WTC11 (cell line): ENCODE data around the gene RGS9.

Experiments
- CTCF ChIP-seq: fragments of 200-600 bp; IDR thresholded peaks from 2 replicates; pipeline ENCODE4 v1.8.0; 2022; ENCODE audit warnings: antibody characterized with exemption
- ERG ChIP-seq: fragments of 250-450 bp; sonication (Bioruptor Pico); IDR thresholded peaks from 2 replicates; pipeline ENCODE4 v1.8.0; 2021; ENCODE audit warnings: mild to moderate bottlenecking
- FOXP1 ChIP-seq: sonication (generic); formaldehyde crosslinking; IDR thresholded peaks from 2 replicates; pipeline ENCODE4 v1.8.0; 2022; ENCODE audit warnings: missing genetic modification reagents, mild to moderate bottlenecking, moderate library complexity, borderline replicate concordance
- IRF2 ChIP-seq: sonication (generic); formaldehyde crosslinking; IDR thresholded peaks from 2 replicates; pipeline ENCODE4 v1.8.0; 2022; ENCODE audit warnings: low read depth, missing genetic modification reagents, borderline replicate concordance
- JUN ChIP-seq: sonication (generic); formaldehyde crosslinking; IDR thresholded peaks from 2 replicates; pipeline ENCODE4 v1.8.0; 2023; ENCODE audit warnings: mild to moderate bottlenecking, missing genetic modification reagents
- SMAD3 ChIP-seq: sonication (generic); formaldehyde crosslinking; IDR thresholded peaks from 2 replicates; pipeline ENCODE4 v1.8.0; 2022; ENCODE audit warnings: missing genetic modification reagents, mild to moderate bottlenecking, borderline replicate concordance
- SP1 ChIP-seq: sonication (generic); formaldehyde crosslinking; conservative IDR thresholded peaks from 2 replicates; pipeline ENCODE4 v1.8.1; 2022; ENCODE audit warnings: missing genetic modification reagents
- TEAD4 ChIP-seq: sonication (generic); formaldehyde crosslinking; IDR thresholded peaks from 2 replicates; pipeline ENCODE4 v1.8.0; 2022; ENCODE audit warnings: mild to moderate bottlenecking, missing genetic modification reagents
- USF2 ChIP-seq: sonication (generic); formaldehyde crosslinking; IDR thresholded peaks from 2 replicates; pipeline ENCODE4 v1.8.1; 2023; ENCODE audit warnings: mild to moderate bottlenecking, missing genetic modification reagents, moderate library complexity
- TF ChIP-seq, protein P1 (sequence below): sonication (generic); formaldehyde crosslinking; IDR thresholded peaks from 2 replicates; pipeline ENCODE4 v1.8.0; 2022; ENCODE audit warnings: mild to moderate bottlenecking, missing genetic modification reagents
- TF ChIP-seq, protein P2 (sequence below): sonication (generic); formaldehyde crosslinking; IDR thresholded peaks from 2 replicates; pipeline ENCODE4 v1.8.1; 2023; ENCODE audit warnings: mild to moderate bottlenecking, missing genetic modification reagents
- TF ChIP-seq, protein P3 (sequence below): sonication (generic); formaldehyde crosslinking; IDR thresholded peaks from 2 replicates; pipeline ENCODE4 v1.8.0; 2022; ENCODE audit warnings: mild to moderate bottlenecking, missing genetic modification reagents
- TF ChIP-seq, protein P4 (sequence below): sonication (generic); formaldehyde crosslinking; IDR thresholded peaks from 2 replicates; pipeline ENCODE4 v1.8.1; 2023; ENCODE audit warnings: mild to moderate bottlenecking, missing genetic modification reagents, moderate library complexity
- TF ChIP-seq, protein P5 (sequence below): sonication (generic); formaldehyde crosslinking; IDR thresholded peaks from 2 replicates; pipeline ENCODE4 v1.8.1; 2022; ENCODE audit warnings: low read depth, mild to moderate bottlenecking, moderate library complexity, missing genetic modification reagents, borderline replicate concordance

DNA sequence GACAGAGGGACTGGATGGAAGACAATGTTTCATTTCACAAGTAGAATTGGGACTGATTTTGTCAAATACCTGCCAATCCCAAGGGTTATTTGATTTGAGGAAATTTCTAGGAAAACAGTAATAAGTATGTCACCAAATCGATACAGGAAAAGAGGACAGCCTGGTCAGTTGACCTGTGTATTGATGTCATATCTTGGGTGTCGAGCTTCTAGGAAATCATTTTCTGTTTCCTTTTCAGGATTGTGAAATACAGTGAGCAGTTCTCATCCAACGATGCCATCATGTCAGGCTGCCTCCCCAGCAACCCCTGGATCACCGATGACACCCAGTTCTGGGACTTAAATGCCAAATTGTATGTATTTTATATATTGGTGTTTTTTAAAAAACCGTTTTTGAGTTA lies 56.1 kb downstream of the RGS9 start:
- TF ChIP-seq CTCF, result no peak
- TF ChIP-seq JUN, result no peak
- TF ChIP-seq, protein P1, sequence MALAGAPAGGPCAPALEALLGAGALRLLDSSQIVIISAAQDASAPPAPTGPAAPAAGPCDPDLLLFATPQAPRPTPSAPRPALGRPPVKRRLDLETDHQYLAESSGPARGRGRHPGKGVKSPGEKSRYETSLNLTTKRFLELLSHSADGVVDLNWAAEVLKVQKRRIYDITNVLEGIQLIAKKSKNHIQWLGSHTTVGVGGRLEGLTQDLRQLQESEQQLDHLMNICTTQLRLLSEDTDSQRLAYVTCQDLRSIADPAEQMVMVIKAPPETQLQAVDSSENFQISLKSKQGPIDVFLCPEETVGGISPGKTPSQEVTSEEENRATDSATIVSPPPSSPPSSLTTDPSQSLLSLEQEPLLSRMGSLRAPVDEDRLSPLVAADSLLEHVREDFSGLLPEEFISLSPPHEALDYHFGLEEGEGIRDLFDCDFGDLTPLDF (CRISPR knock-in tag), result no peak
- no peak for TF ChIP-seq SMAD3
- no peak for TF ChIP-seq SP1
- no peak for TF ChIP-seq USF2 (CRISPR knock-in tag)
- TF ChIP-seq TEAD4 (CRISPR knock-in tag), result no peak
- TF ChIP-seq, protein P2, sequence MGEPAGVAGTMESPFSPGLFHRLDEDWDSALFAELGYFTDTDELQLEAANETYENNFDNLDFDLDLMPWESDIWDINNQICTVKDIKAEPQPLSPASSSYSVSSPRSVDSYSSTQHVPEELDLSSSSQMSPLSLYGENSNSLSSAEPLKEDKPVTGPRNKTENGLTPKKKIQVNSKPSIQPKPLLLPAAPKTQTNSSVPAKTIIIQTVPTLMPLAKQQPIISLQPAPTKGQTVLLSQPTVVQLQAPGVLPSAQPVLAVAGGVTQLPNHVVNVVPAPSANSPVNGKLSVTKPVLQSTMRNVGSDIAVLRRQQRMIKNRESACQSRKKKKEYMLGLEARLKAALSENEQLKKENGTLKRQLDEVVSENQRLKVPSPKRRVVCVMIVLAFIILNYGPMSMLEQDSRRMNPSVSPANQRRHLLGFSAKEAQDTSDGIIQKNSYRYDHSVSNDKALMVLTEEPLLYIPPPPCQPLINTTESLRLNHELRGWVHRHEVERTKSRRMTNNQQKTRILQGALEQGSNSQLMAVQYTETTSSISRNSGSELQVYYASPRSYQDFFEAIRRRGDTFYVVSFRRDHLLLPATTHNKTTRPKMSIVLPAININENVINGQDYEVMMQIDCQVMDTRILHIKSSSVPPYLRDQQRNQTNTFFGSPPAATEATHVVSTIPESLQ (CRISPR knock-in tag), result no peak
- TF ChIP-seq ERG, result no peak
- TF ChIP-seq, protein P3, sequence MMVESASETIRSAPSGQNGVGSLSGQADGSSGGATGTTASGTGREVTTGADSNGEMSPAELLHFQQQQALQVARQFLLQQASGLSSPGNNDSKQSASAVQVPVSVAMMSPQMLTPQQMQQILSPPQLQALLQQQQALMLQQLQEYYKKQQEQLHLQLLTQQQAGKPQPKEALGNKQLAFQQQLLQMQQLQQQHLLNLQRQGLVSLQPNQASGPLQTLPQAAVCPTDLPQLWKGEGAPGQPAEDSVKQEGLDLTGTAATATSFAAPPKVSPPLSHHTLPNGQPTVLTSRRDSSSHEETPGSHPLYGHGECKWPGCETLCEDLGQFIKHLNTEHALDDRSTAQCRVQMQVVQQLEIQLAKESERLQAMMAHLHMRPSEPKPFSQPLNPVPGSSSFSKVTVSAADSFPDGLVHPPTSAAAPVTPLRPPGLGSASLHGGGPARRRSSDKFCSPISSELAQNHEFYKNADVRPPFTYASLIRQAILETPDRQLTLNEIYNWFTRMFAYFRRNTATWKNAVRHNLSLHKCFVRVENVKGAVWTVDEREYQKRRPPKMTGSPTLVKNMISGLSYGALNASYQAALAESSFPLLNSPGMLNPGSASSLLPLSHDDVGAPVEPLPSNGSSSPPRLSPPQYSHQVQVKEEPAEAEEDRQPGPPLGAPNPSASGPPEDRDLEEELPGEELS, result no peak
- TF ChIP-seq IRF2 (CRISPR knock-in tag), result no peak
- TF ChIP-seq, protein P4, sequence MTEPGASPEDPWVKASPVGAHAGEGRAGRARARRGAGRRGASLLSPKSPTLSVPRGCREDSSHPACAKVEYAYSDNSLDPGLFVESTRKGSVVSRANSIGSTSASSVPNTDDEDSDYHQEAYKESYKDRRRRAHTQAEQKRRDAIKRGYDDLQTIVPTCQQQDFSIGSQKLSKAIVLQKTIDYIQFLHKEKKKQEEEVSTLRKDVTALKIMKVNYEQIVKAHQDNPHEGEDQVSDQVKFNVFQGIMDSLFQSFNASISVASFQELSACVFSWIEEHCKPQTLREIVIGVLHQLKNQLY (CRISPR knock-in tag), result no peak
- TF ChIP-seq, protein P5, sequence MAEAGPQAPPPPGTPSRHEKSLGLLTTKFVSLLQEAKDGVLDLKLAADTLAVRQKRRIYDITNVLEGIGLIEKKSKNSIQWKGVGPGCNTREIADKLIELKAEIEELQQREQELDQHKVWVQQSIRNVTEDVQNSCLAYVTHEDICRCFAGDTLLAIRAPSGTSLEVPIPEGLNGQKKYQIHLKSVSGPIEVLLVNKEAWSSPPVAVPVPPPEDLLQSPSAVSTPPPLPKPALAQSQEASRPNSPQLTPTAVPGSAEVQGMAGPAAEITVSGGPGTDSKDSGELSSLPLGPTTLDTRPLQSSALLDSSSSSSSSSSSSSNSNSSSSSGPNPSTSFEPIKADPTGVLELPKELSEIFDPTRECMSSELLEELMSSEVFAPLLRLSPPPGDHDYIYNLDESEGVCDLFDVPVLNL, result no peak
- no peak for TF ChIP-seq FOXP1
